Ascending aorta (tissue), 2 donors: ENCODE results near the gene ZNF750. TPM values are rescaled to one million over a fixed set of nuclear protein-coding genes. Genes with fewer than 3 reads are reported as not detected.

ENCODE experiments used
- DNase-seq, 2 donors: peaks; one replicate each; pipeline ENCODE4 v3.0.0-alpha.2; 2019; ENCODE audit warnings: low spot score in 2 of 2
- H3K27ac ChIP-seq, 2 donors: fragments of 200-600 bp; sonication (generic); one replicate each; pipeline ENCODE4 v1.5.1; 2016 to 2017; ENCODE audit warnings: mild to moderate bottlenecking in 1 of 2
- H3K27me3 ChIP-seq: fragments of 200-600 bp; sonication (generic); one replicate; pipeline ENCODE4 v1.5.1; 2017
- H3K36me3 ChIP-seq, 2 donors: fragments of 200-600 bp; sonication (generic); one replicate each; pipeline ENCODE4 v1.5.1; 2016
- H3K4me1 ChIP-seq, 2 donors: fragments of 200-600 bp; sonication (generic); one replicate each; pipeline ENCODE4 v1.5.1; 2016 to 2017; ENCODE audit warnings: mild to moderate bottlenecking in 1 of 2
- H3K4me3 ChIP-seq, 2 donors: fragments of 200-600 bp; sonication (generic); one replicate each; pipeline ENCODE4 v1.5.1; 2016 to 2017; ENCODE audit warnings: mild to moderate bottlenecking in 1 of 2
- H3K9me3 ChIP-seq, 2 donors: fragments of 200-600 bp; sonication (generic); one replicate each; pipeline ENCODE4 v1.5.1; 2016
- intact Hi-C: fragments of 100-400 bp; cut with DNase I; formaldehyde crosslinking; loops from one replicate; pipeline ENCODE4 v1.15.1; 2023
- total RNA-seq: library from RNA; depleted of rRNA; stranded (reverse); fragments of >200 nt; gene quantifications from one replicate; pipeline ENCODE4 v1.1.0, GENCODE V29; 2016
- TF ChIP-seq, protein P1 (sequence below), 3 experiments: fragments of 200-600 bp in 2 of 3; fragments of 450-650 bp in 1 of 3; sonication (generic) in 2 of 3; IDR thresholded peaks; one replicate each; pipeline ENCODE4 v1.5.1; 2016 to 2019; ENCODE audit warnings: antibody characterized with exemption in 3 of 3, mild to moderate bottlenecking in 1 of 3, moderate library complexity in 1 of 3

Gene ZNF750
- total RNA-seq, 1 donor from 2014 or later, result not detected

DNA sequence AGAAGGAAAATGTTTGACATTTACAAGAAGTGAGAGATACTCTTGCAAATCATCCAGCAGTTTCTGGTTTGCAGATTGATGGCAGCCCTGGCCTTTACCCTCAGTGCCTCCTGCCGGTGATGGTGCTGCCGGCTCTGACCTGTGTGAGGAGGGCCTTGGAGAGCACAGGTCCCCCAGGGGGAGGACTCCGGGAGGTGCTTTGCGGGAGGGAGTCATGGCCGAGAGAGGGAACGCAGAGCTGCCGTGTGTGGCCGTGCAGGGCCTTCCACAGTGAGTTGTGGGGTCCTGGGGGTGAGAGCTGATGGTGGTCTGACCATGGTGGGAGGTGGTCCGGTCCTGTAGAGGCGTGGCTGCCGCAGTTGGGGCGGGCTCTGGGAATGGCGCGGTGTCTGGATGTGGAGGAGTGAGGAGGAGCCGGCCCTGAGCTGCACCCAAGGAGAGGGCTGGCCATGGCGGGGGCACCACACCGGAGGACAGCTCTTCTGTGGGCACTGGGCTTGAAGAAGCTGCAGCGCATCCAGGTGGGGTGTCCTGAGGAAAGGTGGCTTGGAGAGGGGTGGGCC lies 28.0 kb upstream of the ZNF750 start:
- no peak for DNase-seq
- intact Hi-C loops, result no loop called here

DNA sequence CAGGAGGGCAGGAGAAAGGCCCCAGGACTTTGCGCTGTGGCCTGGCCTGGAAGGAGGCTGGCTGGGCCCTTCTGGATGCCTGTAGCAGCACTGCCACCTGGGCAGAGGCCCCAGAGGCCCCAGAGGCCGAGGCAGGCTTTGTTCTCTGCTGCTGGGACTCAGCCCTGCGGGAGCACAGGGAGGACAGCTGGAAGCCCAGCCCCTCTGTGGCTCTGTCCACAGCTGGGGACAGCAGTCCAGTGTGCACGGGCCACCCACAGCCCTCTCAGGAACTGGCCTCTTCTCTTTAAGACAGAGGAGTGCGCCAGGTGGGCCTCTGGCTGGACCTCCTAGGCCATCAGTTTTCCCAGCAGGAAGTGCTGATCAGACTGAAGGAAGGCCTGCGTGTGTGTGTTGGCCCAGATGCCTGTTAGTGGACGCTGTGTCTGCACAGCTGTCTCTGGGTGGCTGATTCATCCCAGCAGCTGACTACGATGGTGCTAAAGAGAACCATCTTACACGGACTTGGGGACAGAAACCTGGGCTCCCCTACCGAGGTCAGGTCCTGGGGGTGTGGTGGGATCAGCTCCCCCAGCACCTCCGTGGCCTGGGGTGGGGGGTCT lies 26.9 kb upstream of the ZNF750 start:
- Histone ChIP-seq H3K36me3 (peaks cover 6 to 14% of the 10 kb centered on the region in 2 donors), H3K9me3 (no peaks in the 10 kb centered on the region), H3K27me3 (no peaks in the 10 kb centered on the region), H3K4me3 (no peak overlapping the region), H3K27ac (no peak overlapping the region), H3K4me1 (no peaks in the 10 kb centered on the region)
- intact Hi-C loops, result no loop called here
- TF ChIP-seq, protein P1, sequence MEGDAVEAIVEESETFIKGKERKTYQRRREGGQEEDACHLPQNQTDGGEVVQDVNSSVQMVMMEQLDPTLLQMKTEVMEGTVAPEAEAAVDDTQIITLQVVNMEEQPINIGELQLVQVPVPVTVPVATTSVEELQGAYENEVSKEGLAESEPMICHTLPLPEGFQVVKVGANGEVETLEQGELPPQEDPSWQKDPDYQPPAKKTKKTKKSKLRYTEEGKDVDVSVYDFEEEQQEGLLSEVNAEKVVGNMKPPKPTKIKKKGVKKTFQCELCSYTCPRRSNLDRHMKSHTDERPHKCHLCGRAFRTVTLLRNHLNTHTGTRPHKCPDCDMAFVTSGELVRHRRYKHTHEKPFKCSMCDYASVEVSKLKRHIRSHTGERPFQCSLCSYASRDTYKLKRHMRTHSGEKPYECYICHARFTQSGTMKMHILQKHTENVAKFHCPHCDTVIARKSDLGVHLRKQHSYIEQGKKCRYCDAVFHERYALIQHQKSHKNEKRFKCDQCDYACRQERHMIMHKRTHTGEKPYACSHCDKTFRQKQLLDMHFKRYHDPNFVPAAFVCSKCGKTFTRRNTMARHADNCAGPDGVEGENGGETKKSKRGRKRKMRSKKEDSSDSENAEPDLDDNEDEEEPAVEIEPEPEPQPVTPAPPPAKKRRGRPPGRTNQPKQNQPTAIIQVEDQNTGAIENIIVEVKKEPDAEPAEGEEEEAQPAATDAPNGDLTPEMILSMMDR (IDR thresholded peaks at IDR 0.05), result no peak
- DNase-seq, result no peak

More for the DNA sequence above, 28.0 kb upstream of the ZNF750 start:
- H3K9me3 ChIP-seq, result no peaks in the 10 kb centered on the region
- peaks cover 7 to 26% of the 10 kb centered on the region in 2 donors for H3K36me3 ChIP-seq
- no peaks in the 10 kb centered on the region for H3K27me3 ChIP-seq
- no peaks in the 10 kb centered on the region for H3K4me1 ChIP-seq
- no peak overlapping the region for H3K4me3 ChIP-seq
- TF ChIP-seq, protein P1 (IDR thresholded peaks at IDR 0.05), result no peak
- no peak overlapping the region for H3K27ac ChIP-seq

DNA sequence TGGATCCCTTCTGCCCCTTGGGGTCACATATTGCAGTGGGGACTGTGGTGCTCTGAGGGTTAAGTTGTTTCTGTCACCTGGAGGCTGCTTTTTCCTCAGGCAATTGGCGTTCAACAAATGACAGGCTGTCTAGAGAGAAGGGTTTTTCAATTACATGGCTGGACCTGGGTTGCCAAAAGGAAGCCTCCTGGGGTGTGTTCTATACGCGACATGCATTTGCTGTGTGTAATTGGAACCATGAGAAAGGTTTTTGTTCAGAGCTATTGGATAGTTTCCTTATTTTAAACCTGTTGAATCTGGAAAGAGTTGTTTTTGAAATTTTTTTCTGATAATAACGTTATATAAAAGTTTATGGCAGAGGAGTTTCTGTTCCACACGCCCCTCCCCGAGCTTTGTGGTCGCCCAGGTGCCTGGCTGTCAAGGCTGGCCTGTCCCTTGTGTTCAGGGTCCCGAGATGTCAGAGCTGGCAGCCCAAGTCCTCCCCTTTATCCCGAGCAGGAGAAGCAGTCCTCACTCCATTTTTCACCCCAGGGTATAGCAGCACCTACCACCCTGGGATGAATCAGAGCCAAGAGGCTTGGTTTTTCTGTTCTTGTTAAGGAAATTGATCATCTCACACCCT lies 26.1 kb upstream of the ZNF750 start:
- TF ChIP-seq, protein P1 (IDR thresholded peaks at IDR 0.05), result no peak
- no peak overlapping the region for H3K27ac ChIP-seq
- H3K4me1 ChIP-seq, result no peaks in the 10 kb centered on the region
- intact Hi-C loops, result no loop called here
- H3K4me3 ChIP-seq, result no peak overlapping the region
- no peaks in the 10 kb centered on the region for H3K27me3 ChIP-seq
- no peaks in the 10 kb centered on the region for H3K9me3 ChIP-seq
- H3K36me3 ChIP-seq, result peaks cover 2 to 8% of the 10 kb centered on the region in 2 donors
- no peak for DNase-seq

DNA sequence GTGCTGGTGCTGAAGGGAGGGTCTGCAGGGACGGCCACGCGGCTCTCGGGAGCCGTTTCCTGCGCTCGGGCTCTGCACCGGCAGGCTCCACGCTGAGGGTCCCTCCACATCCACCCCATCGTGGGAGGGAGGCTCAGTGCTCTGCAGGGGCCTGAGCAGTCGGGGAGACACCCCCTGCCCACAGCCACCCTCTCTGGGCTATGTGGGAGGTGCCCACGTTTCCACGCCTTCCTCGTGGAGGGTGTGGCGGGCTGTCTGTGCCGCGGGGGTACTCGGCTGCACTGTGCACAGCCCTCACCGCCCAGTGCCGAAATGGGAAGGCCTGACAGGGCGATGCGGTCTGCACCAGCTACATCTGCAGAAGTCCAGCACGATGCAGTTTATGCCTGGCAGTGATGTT lies 25.5 kb upstream of the ZNF750 start:
- DNase-seq, result no peak
- H3K9me3 ChIP-seq, result no peaks in the 10 kb centered on the region
- intact Hi-C loops, result no loop called here
- TF ChIP-seq, protein P1 (IDR thresholded peaks at IDR 0.05), result no peak
- no peaks in the 10 kb centered on the region for H3K27me3 ChIP-seq
- no peaks in the 10 kb centered on the region for H3K4me1 ChIP-seq
- no peak overlapping the region for H3K4me3 ChIP-seq
- peaks cover 0 to 2% of the 10 kb centered on the region in 2 donors for H3K36me3 ChIP-seq
- H3K27ac ChIP-seq, result no peak overlapping the region

DNA sequence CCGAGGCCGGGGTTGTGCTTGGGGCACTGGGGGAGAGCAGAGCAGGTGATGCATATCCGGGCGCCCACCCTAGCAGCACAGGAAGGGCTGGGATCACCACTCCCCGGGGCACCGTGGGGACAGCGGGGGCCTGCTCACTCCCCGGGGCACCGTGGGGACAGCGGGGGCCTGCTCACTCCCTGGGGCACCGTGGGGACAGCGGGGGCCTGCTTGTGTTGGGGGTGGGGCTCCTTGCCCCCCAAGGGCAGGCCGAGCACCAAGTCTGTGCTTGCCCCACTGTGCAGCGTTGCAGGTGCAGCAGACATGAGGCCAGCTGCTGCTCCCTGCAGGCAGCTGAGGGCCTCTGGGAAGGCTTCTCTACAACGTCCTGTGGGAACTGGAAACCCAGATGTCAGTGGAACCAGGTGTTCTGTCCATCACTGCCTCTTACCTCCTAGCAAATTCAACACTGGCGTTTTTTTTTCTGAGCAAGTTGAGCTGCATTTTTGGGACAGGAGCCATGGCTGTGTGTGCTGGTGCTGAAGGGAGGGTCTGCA lies 25.0 kb upstream of the ZNF750 start:
- no peaks in the 10 kb centered on the region for H3K36me3 ChIP-seq
- no peaks in the 10 kb centered on the region for H3K4me1 ChIP-seq
- intact Hi-C loops, result no loop called here
- no peak overlapping the region for H3K4me3 ChIP-seq
- H3K27me3 ChIP-seq, result no peaks in the 10 kb centered on the region
- TF ChIP-seq, protein P1 (IDR thresholded peaks at IDR 0.05), result no peak
- H3K9me3 ChIP-seq, result no peaks in the 10 kb centered on the region
- no peak for DNase-seq
- no peak overlapping the region for H3K27ac ChIP-seq
